Subcutaneous abdominal adipose tissue (tissue), 5 donors: Measurements from ENCODE around the gene KIZ.

Experiments used
- H3K27ac ChIP-seq: one replicate; pipeline ENCODE4 v1.7.0; 2013; ENCODE audit warnings: low read depth, mild to moderate bottlenecking, inconsistent platforms, low read length, moderate library complexity
- H3K27me3 ChIP-seq, 5 donors: one replicate each; pipeline ENCODE4 v1.7.0; 2013; ENCODE audit warnings: low read length in 5 of 5, inconsistent platforms in 1 of 5; ENCODE audit not compliant: control insufficient read depth in 5 of 5, insufficient read depth in 4 of 5
- H3K36me3 ChIP-seq, 5 donors: one replicate each; pipeline ENCODE4 v1.7.0; 2013; ENCODE audit warnings: low read length in 5 of 5; ENCODE audit not compliant: control insufficient read depth in 5 of 5, insufficient read depth in 5 of 5
- H3K4me1 ChIP-seq, 5 donors: one replicate each; pipeline ENCODE4 v1.7.0; 2013; ENCODE audit warnings: low read length in 5 of 5, mild to moderate bottlenecking in 3 of 5, moderate library complexity in 1 of 5; ENCODE audit not compliant: control insufficient read depth in 5 of 5, insufficient read depth in 5 of 5
- H3K4me3 ChIP-seq, 5 donors: one replicate each; pipeline ENCODE4 v1.7.0; 2013; ENCODE audit warnings: low read length in 5 of 5, low read depth in 1 of 5
- H3K9ac ChIP-seq, 5 donors: one replicate each; pipeline ENCODE4 v1.7.0; 2013; ENCODE audit warnings: low read length in 5 of 5, mild to moderate bottlenecking in 4 of 5, moderate library complexity in 3 of 5
- H3K9me3 ChIP-seq, 5 donors: one replicate each; pipeline ENCODE4 v1.7.0; 2013; ENCODE audit warnings: low read length in 5 of 5; ENCODE audit not compliant: control insufficient read depth in 5 of 5
- donor health status: healthy.
- donor health status: healthy.
- donor health status: healthy.
- donor health status: healthy.
- donor health status: healthy.

The KIZ gene

DNA sequence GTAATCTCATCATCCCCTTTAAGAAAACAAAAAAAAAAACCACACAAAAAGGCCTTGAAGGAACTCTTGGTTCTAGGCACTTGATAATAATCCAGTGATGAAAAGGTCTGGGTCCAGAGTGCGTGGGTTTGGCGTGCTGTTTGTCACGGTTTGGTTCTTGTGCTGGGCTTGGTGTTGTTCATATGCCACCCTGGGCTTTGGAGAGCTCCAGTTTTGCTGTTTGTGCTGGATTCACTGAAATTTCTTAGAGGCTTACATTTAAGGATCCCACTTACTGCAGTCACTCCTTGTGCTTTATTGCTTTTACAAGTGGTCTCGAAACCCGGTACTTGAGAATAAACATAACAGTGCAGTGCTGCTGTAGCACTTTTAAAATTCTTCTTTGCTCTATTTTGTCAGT, 108.4 kb downstream of the KIZ start:
- Histone ChIP-seq H3K27me3 (no peaks in the 10 kb centered on the region), H3K9me3 (no peaks in the 10 kb centered on the region), H3K27ac (no peak overlapping the region), H3K9ac (no peak overlapping the region), H3K4me1 (peaks cover 0 to 7% (median 5%) of the 10 kb centered on the region in 5 donors), H3K36me3 (peaks cover 8 to 41% (median 38%) of the 10 kb centered on the region in 5 donors), H3K4me3 (no peak overlapping the region)

DNA sequence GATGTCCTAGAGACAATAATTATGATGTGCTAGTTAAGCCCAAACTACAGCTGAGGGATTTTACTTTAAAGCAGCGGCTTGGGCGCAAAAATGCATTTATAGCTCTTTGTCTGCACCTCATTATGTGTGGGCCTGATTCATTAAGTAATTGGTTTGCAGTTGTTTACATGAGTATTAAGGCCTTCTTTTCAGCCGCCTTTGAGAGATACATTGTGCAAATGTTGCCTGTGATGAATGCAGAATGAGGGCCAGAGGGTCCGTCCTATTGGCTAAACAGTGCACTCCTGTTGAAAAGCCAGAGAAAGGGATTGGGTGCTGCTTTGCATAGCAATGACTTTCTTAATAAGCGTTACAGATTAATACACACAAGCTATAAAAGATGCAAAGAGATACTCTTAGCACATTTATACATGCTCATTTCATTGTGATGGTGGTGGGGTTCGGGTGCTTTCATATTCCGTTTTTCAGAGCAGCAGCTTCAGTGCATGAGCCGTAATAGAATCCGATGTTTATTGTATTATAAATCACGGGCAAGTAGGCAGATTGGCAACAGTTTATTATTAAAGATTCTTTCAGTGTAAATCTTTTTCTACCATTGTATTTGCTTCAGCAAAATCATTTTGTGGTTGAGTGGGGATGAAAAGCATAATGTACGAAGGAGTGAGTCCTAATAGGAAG, 109.1 kb downstream of the KIZ start:
- Histone ChIP-seq H3K9ac (no peak overlapping the region), H3K27me3 (no peaks in the 10 kb centered on the region), H3K9me3 (no peaks in the 10 kb centered on the region), H3K4me1 (peaks cover 0 to 7% (median 5%) of the 10 kb centered on the region in 5 donors), H3K4me3 (no peak overlapping the region), H3K27ac (no peak overlapping the region), H3K36me3 (peaks cover 8 to 41% (median 38%) of the 10 kb centered on the region in 5 donors)

DNA sequence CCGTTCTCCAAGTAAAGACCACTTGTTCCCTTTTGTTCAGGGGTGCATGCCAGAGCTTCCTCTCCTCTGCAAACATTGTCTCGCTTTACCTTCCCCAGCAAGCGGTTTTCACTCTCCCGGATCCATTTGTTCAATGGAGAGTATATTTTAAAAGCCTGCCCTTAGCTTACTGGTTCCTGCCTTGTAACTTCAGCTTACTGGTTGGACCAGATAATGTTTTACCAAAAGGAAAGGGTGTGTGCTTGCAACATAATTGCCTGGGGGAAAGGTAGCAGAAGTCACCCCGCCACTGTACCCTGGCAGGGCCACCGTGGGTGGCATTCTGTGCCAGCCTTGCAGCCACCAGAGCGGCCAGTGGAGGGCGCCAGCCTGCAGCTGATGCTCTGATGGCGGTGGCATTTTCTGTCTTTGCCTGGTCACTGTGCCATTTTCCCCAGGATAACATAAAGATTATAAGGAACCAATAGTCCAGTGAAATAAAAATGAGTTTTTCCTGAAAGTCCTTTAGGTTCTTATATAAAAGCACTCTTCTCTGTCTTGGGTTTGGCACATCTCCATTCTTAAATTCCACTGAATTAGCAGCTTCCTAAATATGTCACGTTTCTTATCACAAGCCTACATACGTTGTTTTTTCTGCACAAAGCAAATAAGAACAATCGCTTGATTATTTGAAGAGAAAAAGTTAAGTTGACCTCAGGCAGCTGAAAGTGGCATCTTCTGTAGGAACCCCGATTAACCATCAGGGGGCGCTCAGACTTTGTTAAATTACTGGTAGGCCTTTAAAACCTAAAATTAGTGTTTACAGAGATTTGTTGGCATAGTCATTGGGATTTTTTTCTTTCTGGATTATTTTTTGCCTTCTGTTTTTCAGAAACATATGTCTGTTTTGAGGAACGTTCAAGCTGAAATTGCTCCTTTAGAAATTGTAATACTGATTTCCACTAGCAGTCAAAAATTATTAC, 109.9 kb downstream of the KIZ start:
- Histone ChIP-seq H3K27ac (no peak overlapping the region), H3K36me3 (peaks cover 10 to 34% (median 30%) of the 10 kb centered on the region in 5 donors), H3K9me3 (no peaks in the 10 kb centered on the region), H3K9ac (no peak overlapping the region), H3K4me1 (peaks cover 0 to 7% (median 5%) of the 10 kb centered on the region in 5 donors), H3K27me3 (no peaks in the 10 kb centered on the region), H3K4me3 (no peak overlapping the region)

DNA sequence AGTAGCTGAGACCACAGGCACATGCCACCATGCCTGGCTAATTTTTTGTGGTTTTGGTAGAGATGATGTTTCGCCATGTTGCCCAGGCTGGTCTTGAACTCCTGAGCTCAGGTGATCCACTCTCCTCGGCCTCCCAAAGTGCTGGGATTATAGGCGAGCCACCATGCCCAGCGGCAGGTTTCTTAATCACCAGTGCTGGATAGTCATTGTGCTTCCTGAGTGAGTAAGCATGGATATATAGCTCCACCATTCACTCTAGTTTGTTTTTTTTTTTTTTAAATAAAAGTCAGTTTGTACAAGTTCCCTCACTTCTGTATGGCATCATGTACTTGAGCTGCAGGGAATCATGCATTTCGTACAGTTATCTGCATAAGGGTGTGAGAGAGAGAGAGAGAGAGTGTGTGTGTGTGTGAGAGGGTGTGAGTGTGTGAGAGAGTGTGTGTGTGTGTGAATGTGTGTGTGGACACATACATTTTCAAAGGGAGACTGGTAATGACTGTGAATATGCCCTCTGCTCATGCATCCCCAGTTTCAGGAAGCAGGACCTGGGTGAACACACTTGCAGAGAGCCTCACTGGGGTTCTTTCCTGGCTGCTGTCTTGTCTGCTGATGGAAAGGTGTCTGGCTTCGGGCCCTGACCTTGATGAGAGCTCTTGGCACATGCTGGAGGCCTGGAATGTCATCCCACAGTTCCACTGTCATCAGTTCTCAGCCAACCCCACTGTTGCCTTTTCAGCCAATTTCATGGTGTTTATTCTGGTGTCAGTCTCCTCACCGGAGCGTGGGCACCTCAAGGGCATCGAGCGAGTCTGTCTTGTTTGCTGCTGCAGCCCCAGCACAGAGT, 112.3 kb downstream of the KIZ start:
- H3K9me3 ChIP-seq: no peaks in the 10 kb centered on the region
- peaks cover 0 to 7% (median 5%) of the 10 kb centered on the region in 5 donors for H3K4me1 ChIP-seq
- H3K4me3 ChIP-seq: no peak overlapping the region
- no peak overlapping the region for H3K9ac ChIP-seq
- H3K27me3 ChIP-seq: no peaks in the 10 kb centered on the region
- H3K36me3 ChIP-seq: peaks cover 3 to 20% (median 14%) of the 10 kb centered on the region in 5 donors
- H3K27ac ChIP-seq: no peak overlapping the region

DNA sequence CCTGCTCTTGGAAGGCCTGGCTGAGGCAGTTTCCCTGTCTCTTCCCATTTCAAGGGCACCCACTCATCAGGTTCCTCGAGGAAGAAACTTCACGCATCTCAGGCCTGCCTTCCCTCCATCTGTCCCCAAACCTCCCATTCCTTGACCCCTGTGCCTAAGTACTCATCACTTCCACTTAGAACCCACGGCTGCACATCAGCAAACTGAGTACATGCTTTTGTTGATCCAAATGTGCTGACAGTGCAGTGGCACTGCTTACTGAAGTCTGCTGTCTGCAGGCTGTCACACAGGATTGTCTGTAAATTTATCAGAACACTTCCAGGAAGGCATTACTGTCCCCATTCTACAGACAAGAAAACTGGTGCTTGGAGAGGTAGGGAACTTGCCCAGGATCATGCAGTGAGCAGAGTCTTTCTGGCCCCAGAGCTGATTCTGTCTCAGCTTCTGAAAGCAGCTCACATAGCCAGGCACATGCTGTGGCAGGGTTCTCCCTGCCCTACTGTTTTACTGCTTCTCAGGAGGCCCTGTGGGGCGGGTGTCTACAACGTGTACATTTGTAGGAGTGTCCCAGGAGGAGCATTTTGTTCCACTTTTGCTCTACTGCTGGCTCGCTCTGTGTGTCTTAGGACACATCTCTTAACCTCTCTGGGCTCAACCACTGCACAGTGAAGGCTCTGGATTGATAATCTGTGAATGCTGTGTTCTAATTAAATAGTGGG, 113.1 kb downstream of the KIZ start:
- Histone ChIP-seq H3K4me3 (no peak overlapping the region), H3K9ac (no peak overlapping the region), H3K36me3 (peaks cover 3 to 25% (median 17%) of the 10 kb centered on the region in 5 donors), H3K9me3 (no peaks in the 10 kb centered on the region), H3K27ac (no peak overlapping the region), H3K27me3 (no peaks in the 10 kb centered on the region), H3K4me1 (peaks cover 0 to 7% (median 5%) of the 10 kb centered on the region in 5 donors)

DNA sequence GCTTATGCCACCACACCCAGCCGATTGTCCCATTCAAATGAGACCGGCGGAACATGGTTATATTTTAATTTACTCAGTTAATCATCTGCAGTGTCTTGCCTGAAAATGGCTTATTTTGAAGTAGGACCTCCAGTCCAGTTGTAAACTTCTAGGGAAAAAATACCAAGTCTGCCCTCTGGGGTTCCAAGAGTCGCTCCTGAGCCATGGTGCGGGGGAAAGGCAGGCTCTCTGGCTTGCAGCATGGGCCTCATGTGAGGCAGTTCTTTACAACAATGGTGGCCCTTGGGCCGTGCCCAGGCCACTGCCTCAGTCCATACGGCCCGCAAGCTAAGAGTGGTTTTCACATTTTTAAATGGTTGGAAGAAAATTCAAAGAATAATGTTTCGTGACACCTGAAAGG, 114.5 kb downstream of the KIZ start:
- Histone ChIP-seq H3K4me1 (peaks cover 0 to 6% (median 5%) of the 10 kb centered on the region in 5 donors), H3K9ac (no peak overlapping the region), H3K36me3 (peaks cover 3 to 36% (median 27%) of the 10 kb centered on the region in 5 donors), H3K27ac (no peak overlapping the region), H3K4me3 (no peak overlapping the region), H3K9me3 (no peaks in the 10 kb centered on the region), H3K27me3 (no peaks in the 10 kb centered on the region)

DNA sequence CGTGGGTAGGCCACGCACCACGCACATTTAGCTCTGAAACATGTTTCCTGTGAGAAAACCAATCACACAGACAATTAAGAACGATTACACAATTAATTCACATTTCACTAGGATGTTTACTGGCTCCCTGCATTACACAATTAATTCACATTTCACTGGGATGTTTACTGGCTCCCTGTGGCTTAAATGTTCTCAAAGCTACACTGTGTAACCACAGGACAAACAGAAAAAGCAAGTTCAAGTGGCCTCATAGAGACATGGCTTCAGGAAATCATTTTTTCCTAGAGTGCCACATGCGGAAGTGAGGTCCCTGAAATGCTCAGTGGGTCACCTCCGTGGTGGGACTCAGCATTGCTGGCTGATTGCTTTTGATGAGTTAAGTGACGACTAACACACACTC, 115.5 kb downstream of the KIZ start:
- Histone ChIP-seq H3K9ac (no peak overlapping the region), H3K4me3 (no peak overlapping the region), H3K9me3 (no peaks in the 10 kb centered on the region), H3K36me3 (peaks cover 5 to 45% (median 33%) of the 10 kb centered on the region in 5 donors), H3K27me3 (no peaks in the 10 kb centered on the region), H3K27ac (no peak overlapping the region), H3K4me1 (no peaks in the 10 kb centered on the region)

DNA sequence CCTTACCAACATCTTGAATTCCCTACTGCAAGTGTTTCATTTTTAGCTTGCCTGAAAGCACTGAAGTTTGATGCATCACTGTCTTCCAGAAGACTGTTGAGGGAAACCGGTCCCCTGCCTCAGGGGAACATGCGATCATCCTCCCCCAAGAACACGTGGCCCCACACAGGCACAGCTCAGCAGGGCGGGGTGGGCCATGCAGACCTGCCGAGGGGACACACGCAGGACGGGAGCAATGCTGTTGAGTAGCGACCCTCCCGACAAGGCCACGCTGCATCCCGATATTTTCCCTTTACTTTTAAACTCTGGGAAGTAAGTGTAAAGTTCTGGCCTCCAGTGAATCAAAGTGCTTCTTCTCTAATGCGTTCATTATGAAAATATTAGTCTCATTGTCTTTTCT, 117.9 kb downstream of the KIZ start:
- Histone ChIP-seq H3K27me3 (no peaks in the 10 kb centered on the region), H3K4me1 (no peaks in the 10 kb centered on the region), H3K9me3 (no peaks in the 10 kb centered on the region), H3K4me3 (no peak overlapping the region), H3K27ac (no peak overlapping the region), H3K36me3 (peaks cover 5 to 37% (median 25%) of the 10 kb centered on the region in 5 donors), H3K9ac (no peak overlapping the region)

DNA sequence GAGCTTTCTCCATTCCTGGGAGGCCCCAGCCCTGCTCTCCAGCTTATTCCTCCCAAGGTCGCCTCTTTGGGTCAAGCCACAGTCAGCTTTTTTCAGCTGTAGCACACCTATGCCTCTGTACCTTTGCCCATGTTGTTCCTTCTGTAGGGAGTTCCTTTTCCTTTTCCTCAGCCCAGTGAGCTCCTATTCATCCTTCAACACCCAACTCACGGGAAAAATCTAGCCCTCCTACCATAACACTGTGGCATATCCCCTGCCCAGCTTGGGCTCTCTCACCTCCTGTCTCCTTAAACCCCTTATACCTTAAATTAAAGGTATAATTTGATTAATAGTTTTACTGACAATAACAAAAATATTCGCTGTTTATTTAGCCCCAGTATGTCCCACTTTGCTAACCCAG, 118.9 kb downstream of the KIZ start:
- Histone ChIP-seq H3K27me3 (no peaks in the 10 kb centered on the region), H3K36me3 (peaks cover 5 to 34% (median 19%) of the 10 kb centered on the region in 5 donors), H3K9me3 (no peaks in the 10 kb centered on the region), H3K4me1 (no peaks in the 10 kb centered on the region), H3K9ac (no peak overlapping the region), H3K27ac (no peak overlapping the region), H3K4me3 (no peak overlapping the region)
